ENCODE data around the gene SEZ6L.

- TF ChIP-seq, protein P1, sequence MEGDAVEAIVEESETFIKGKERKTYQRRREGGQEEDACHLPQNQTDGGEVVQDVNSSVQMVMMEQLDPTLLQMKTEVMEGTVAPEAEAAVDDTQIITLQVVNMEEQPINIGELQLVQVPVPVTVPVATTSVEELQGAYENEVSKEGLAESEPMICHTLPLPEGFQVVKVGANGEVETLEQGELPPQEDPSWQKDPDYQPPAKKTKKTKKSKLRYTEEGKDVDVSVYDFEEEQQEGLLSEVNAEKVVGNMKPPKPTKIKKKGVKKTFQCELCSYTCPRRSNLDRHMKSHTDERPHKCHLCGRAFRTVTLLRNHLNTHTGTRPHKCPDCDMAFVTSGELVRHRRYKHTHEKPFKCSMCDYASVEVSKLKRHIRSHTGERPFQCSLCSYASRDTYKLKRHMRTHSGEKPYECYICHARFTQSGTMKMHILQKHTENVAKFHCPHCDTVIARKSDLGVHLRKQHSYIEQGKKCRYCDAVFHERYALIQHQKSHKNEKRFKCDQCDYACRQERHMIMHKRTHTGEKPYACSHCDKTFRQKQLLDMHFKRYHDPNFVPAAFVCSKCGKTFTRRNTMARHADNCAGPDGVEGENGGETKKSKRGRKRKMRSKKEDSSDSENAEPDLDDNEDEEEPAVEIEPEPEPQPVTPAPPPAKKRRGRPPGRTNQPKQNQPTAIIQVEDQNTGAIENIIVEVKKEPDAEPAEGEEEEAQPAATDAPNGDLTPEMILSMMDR (IDR thresholded peaks at IDR 0.05) = no peak
- TF ChIP-seq POLR2AphosphoS5 (IDR thresholded peaks at IDR 0.05) (no peak), POLR2A (IDR thresholded peaks at IDR 0.05) (no peak), EP300 (IDR thresholded peaks at IDR 0.05) (no peak)
These were observed 44.6 kb downstream of the SEZ6L start for GRCh38 chr22:26213826-26214225.
